PC-9 (cell line): ENCODE data around the gene SYMPK.

Source experiments
- EZH2 ChIP-seq: fragments of 200-600 bp; sonication (generic); IDR thresholded peaks from 2 replicates; pipeline ENCODE4 v1.8.0; 2017; ENCODE audit warnings: antibody characterized with exemption, low read depth
- TF ChIP-seq, protein P1 (sequence below): fragments of 200-600 bp; sonication (generic); conservative IDR thresholded peaks from 2 replicates; pipeline ENCODE4 v1.6.1; 2017; ENCODE audit warnings: mixed run types, antibody characterized with exemption, mild to moderate bottlenecking, moderate library complexity

GRCh38 chr19:45873219-45873772, 10.3 kb upstream of the SYMPK start:
- TF ChIP-seq, protein P1, sequence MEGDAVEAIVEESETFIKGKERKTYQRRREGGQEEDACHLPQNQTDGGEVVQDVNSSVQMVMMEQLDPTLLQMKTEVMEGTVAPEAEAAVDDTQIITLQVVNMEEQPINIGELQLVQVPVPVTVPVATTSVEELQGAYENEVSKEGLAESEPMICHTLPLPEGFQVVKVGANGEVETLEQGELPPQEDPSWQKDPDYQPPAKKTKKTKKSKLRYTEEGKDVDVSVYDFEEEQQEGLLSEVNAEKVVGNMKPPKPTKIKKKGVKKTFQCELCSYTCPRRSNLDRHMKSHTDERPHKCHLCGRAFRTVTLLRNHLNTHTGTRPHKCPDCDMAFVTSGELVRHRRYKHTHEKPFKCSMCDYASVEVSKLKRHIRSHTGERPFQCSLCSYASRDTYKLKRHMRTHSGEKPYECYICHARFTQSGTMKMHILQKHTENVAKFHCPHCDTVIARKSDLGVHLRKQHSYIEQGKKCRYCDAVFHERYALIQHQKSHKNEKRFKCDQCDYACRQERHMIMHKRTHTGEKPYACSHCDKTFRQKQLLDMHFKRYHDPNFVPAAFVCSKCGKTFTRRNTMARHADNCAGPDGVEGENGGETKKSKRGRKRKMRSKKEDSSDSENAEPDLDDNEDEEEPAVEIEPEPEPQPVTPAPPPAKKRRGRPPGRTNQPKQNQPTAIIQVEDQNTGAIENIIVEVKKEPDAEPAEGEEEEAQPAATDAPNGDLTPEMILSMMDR, result no peak
- no peak for TF ChIP-seq EZH2
